Mesothelial cell of epicardium (in vitro differentiated cells): Measurements from ENCODE around the gene GRM1. TPM values are rescaled to one million over a fixed set of nuclear protein-coding genes. Genes with fewer than 3 reads are reported as not detected.

Experiments
- DNase-seq, 2 experiments: peaks; one replicate each; pipeline ENCODE4 v3.0.0; 2021; ENCODE audit warnings: low spot score in 2 of 2; ENCODE audit not compliant: unreplicated experiment in 2 of 2
- H3K27ac Mint-ChIP-seq: 2 replicates; pipeline ENCODE4 v1.8.0; 2021; ENCODE audit warnings: mixed read lengths
- H3K27me3 Mint-ChIP-seq: 2 replicates; pipeline ENCODE4 v1.8.0; 2021; ENCODE audit warnings: low read depth, mixed read lengths
- H3K36me3 Mint-ChIP-seq: 2 replicates; pipeline ENCODE4 v1.8.0; 2021; ENCODE audit warnings: mixed read lengths
- H3K4me1 Mint-ChIP-seq: 2 replicates; pipeline ENCODE4 v1.8.0; 2021; ENCODE audit warnings: mixed read lengths
- H3K4me3 Mint-ChIP-seq: 2 replicates; pipeline ENCODE4 v1.8.0; 2021; ENCODE audit warnings: mild to moderate bottlenecking, moderate library complexity, mixed read lengths
- H3K9me3 Mint-ChIP-seq: 2 replicates; pipeline ENCODE4 v1.8.0; 2021; ENCODE audit warnings: mixed read lengths
- CTCF ChIP-seq: fragments of 200-600 bp; sonication (generic); IDR thresholded peaks from one replicate; pipeline ENCODE4 v1.5.0; 2021; ENCODE audit warnings: antibody characterized with exemption; ENCODE audit not compliant: unreplicated experiment
- total RNA-seq: library from RNA; stranded (reverse); gene quantifications from 3 replicates; pipeline ENCODE4 v1.2.1, GENCODE V29; 2021

Gene GRM1
- total RNA-seq, 1 donor from 2014 or later, result 0.16 TPM

GRCh38 chr6:146433881-146434731 lies 405.2 kb downstream of the GRM1 start:
- Mint-ChIP-seq H3K9me3 (no peaks in the 10 kb centered on the region), H3K27me3 (peaks cover 34% of the 10 kb centered on the region), H3K36me3 (no peaks in the 10 kb centered on the region), H3K4me1 (peaks cover 2% of the 10 kb centered on the region), H3K4me3 (peak overlapping the region; percentile 66), H3K27ac (no peak overlapping the region)
- no peak for DNase-seq
- no peak for TF ChIP-seq CTCF

GRCh38 chr6:146434732-146435390 lies 406.0 kb downstream of the GRM1 start:
- Mint-ChIP-seq H3K9me3 (no peaks in the 10 kb centered on the region), H3K27ac (no peak overlapping the region), H3K4me3 (peak overlapping the region; percentile 66), H3K4me1 (peaks cover 2% of the 10 kb centered on the region), H3K27me3 (peaks cover 36% of the 10 kb centered on the region), H3K36me3 (no peaks in the 10 kb centered on the region)
- TF ChIP-seq CTCF, result no peak
- no peak for DNase-seq

- no peak for DNase-seq
- Mint-ChIP-seq H3K36me3 (no peaks in the 10 kb centered on the region), H3K27me3 (peaks cover 33% of the 10 kb centered on the region), H3K4me3 (no peak overlapping the region), H3K9me3 (no peaks in the 10 kb centered on the region), H3K27ac (no peak overlapping the region), H3K4me1 (no peaks in the 10 kb centered on the region)
- TF ChIP-seq CTCF, result no peak
These were observed 413.0 kb downstream of the GRM1 start for GRCh38 chr6:146441907-146442306.

GRCh38 chr6:146444189-146444588 lies 415.3 kb downstream of the GRM1 start:
- peaks cover 15% of the 10 kb centered on the region for H3K9me3 Mint-ChIP-seq
- no peaks in the 10 kb centered on the region for H3K36me3 Mint-ChIP-seq
- H3K27me3 Mint-ChIP-seq, result peaks cover 24% of the 10 kb centered on the region
- H3K27ac Mint-ChIP-seq, result no peak overlapping the region
- H3K4me1 Mint-ChIP-seq, result no peaks in the 10 kb centered on the region
- TF ChIP-seq CTCF, result no peak
- no peak for DNase-seq
- no peak overlapping the region for H3K4me3 Mint-ChIP-seq

GRCh38 chr6:146445233-146445632 lies 416.4 kb downstream of the GRM1 start:
- Mint-ChIP-seq H3K4me1 (no peaks in the 10 kb centered on the region), H3K9me3 (peaks cover 17% of the 10 kb centered on the region), H3K27ac (no peak overlapping the region), H3K36me3 (no peaks in the 10 kb centered on the region), H3K4me3 (no peak overlapping the region), H3K27me3 (peaks cover 18% of the 10 kb centered on the region)
- DNase-seq, result no peak
- no peak for TF ChIP-seq CTCF
